SK-N-DZ (cell line): ENCODE measurements around the gene BICDL1.
"Not testable (repeated sequence)": the region's sequence is repeated elsewhere in the genome, so short reads cannot be mapped to it uniquely, and the experiment has no call there.

Experiments used
- DNase-seq: peaks from one replicate; pipeline ENCODE4 v3.0.0-alpha.2; 2015; ENCODE audit warnings: low spot score

Gene BICDL1

GRCh38 chr12:120000556-120000955 is 11.5 kb downstream of the BICDL1 start:
- no peak for DNase-seq

GRCh38 chr12:120006258-120006975 is 17.4 kb downstream of the BICDL1 start:
- DNase-seq: no peak

GRCh38 chr12:120007272-120007671 is 18.2 kb downstream of the BICDL1 start:
- no peak for DNase-seq

- no peak for DNase-seq
Observed at GRCh38 chr12:120010661-120011230, 21.7 kb downstream of the BICDL1 start.

- peak; percentile 70 for DNase-seq
Observed at GRCh38 chr12:120012067-120012621, 23.1 kb downstream of the BICDL1 start.

GRCh38 chr12:120013659-120014380 is 24.8 kb downstream of the BICDL1 start:
- DNase-seq: no peak

- not testable (repeated sequence) for DNase-seq
Observed at GRCh38 chr12:120014381-120014735, 25.3 kb downstream of the BICDL1 start.

GRCh38 chr12:120015313-120015712 is 26.3 kb downstream of the BICDL1 start:
- DNase-seq: no peak

- not testable (repeated sequence) for DNase-seq
Observed at GRCh38 chr12:120016199-120016598, 27.2 kb downstream of the BICDL1 start.

GRCh38 chr12:120019197-120019596 is 30.2 kb downstream of the BICDL1 start:
- no peak for DNase-seq

GRCh38 chr12:120019938-120020337 is 30.9 kb downstream of the BICDL1 start:
- DNase-seq: no peak

GRCh38 chr12:120024193-120024592 is 35.2 kb downstream of the BICDL1 start:
- no peak for DNase-seq

- no peak for DNase-seq
Observed at GRCh38 chr12:120025640-120026039, 36.6 kb downstream of the BICDL1 start.

- DNase-seq: no peak
Observed at GRCh38 chr12:120032242-120032641, 43.2 kb downstream of the BICDL1 start.

GRCh38 chr12:120037851-120038250 is 48.8 kb downstream of the BICDL1 start:
- DNase-seq: peak; percentile 11

- DNase-seq: no peak
Observed at GRCh38 chr12:120039711-120040110, 50.7 kb downstream of the BICDL1 start.

- no peak for DNase-seq
Observed at GRCh38 chr12:120041386-120042231, 52.6 kb downstream of the BICDL1 start.

GRCh38 chr12:120045367-120045766 is 56.3 kb downstream of the BICDL1 start:
- DNase-seq: not testable (repeated sequence)

GRCh38 chr12:120047072-120047471 is 58.0 kb downstream of the BICDL1 start:
- no peak for DNase-seq

GRCh38 chr12:120048263-120048662 is 59.2 kb downstream of the BICDL1 start:
- no peak for DNase-seq

GRCh38 chr12:120049426-120049825 is 60.4 kb downstream of the BICDL1 start:
- DNase-seq: no peak

- DNase-seq: no peak
Observed at GRCh38 chr12:120051535-120051934, 62.5 kb downstream of the BICDL1 start.
